ENCODE data around the gene MIA3.

- TF ChIP-seq CTCF (IDR thresholded peaks at IDR 0.05; ENCODE audit: poor library complexity) (no peak), EZH2phosphoT487 (IDR thresholded peaks at IDR 0.05; ENCODE audit: low read depth, severe bottlenecking, unreplicated experiment) (no peak), EZH2 (IDR thresholded peaks at IDR 0.05; ENCODE audit: borderline replicate concordance) (no peak)
Observed at GRCh38 chr1:222592171-222592570, 25.7 kb upstream of the MIA3 start.
